ENCODE data around the gene SENP8.

DNA sequence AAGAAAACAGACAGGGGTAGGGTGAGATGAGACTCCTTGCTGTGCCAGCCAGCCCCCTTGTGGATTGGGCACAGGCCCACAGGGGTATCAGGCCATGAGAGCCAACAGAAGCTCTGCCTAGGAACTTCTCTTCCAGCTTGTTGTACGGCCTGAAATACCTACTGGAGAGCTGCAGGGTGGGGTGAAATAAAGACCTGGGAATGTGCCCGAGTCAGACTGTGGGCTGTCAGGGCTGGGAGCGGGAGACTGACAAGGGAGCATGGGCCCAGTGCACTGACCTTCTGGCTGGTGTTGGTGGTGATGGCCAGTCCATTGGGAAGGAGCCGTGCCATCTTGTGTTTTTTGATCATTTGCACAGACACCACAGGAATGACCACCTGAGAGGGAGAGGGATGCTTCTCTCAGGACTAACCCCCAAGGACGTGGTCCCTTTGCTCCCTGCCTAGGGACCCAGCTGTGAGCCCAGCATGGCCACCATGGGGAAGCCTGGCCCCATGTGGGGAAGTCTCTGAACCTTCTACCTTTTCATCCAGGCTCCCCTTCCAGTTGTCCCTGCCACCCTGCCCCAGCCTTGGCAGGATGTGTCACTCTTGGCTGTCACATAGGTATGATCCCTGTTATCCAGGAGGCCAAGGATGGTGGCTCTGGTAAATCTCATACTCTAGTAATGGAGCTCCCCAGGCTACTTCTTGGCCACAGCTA, 48.7 kb downstream of the SENP8 start:
- TF ChIP-seq, protein P1, sequence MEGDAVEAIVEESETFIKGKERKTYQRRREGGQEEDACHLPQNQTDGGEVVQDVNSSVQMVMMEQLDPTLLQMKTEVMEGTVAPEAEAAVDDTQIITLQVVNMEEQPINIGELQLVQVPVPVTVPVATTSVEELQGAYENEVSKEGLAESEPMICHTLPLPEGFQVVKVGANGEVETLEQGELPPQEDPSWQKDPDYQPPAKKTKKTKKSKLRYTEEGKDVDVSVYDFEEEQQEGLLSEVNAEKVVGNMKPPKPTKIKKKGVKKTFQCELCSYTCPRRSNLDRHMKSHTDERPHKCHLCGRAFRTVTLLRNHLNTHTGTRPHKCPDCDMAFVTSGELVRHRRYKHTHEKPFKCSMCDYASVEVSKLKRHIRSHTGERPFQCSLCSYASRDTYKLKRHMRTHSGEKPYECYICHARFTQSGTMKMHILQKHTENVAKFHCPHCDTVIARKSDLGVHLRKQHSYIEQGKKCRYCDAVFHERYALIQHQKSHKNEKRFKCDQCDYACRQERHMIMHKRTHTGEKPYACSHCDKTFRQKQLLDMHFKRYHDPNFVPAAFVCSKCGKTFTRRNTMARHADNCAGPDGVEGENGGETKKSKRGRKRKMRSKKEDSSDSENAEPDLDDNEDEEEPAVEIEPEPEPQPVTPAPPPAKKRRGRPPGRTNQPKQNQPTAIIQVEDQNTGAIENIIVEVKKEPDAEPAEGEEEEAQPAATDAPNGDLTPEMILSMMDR (IDR thresholded peaks at IDR 0.05; ENCODE audit: low read depth, low read length), result no peak
- TF ChIP-seq EZH2phosphoT487 (IDR thresholded peaks at IDR 0.05; ENCODE audit: low read depth), result no peak
